ENCODE results near the gene NTM.

DNA sequence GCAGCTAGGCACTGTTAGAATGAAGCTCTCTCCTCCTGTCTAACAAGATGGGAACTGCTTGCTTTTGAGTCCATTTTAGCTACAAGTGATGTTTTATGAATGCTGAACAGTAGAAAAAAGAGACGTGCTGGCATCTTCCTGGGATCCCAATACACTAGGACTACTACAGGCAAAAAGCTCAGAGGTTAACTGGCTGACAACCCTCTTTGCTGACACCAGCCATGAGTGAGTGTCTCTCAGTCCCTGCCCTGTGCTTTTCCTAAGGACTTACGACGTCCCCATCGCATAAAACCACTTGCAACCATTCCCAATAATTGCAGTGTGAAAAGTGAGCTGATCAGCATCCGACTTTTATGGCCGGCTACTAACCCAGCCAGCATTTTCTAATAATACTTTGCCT, 213.5 kb downstream of the NTM start:
- TF ChIP-seq CTCF (IDR thresholded peaks at IDR 0.05; ENCODE audit: low read depth, low read length, poor library complexity, severe bottlenecking): no peak
- no peak for TF ChIP-seq EZH2phosphoT487 (IDR thresholded peaks at IDR 0.05; ENCODE audit: borderline replicate concordance, low read length)
